HepG2 (cell line): ENCODE data around the gene TJP2.
"Not testable (repeated sequence)": the region's sequence is repeated elsewhere in the genome, so short reads cannot be mapped to it uniquely, and the experiment has no call there.

Experiments
- RBFOX2 ChIP-seq: fragments of 200-400 bp; formaldehyde crosslinking; IDR thresholded peaks from 2 replicates; pipeline ENCODE4 v1.6.1; 2017; ENCODE audit warnings: low read depth, mild to moderate bottlenecking, low read length
- ZFP36L2 ChIP-seq: sonication (generic); formaldehyde crosslinking; IDR thresholded peaks from 2 replicates; pipeline ENCODE4 v1.4.0; 2020; ENCODE audit warnings: missing genetic modification reagents
- ZNF343 ChIP-seq: sonication (generic); formaldehyde crosslinking; IDR thresholded peaks from 2 replicates; pipeline ENCODE4 v1.4.0; 2020; ENCODE audit warnings: mild to moderate bottlenecking, missing genetic modification reagents
- ZNF777 ChIP-seq: sonication (generic); formaldehyde crosslinking; IDR thresholded peaks from 2 replicates; pipeline ENCODE4 v1.4.0; 2020; ENCODE audit warnings: missing genetic modification reagents
- TF ChIP-seq, protein P1 (sequence below): sonication (generic); formaldehyde crosslinking; IDR thresholded peaks from 2 replicates; pipeline ENCODE4 v1.5.0; 2020; ENCODE audit warnings: mild to moderate bottlenecking, missing genetic modification reagents, moderate library complexity

- TF ChIP-seq, protein P1, sequence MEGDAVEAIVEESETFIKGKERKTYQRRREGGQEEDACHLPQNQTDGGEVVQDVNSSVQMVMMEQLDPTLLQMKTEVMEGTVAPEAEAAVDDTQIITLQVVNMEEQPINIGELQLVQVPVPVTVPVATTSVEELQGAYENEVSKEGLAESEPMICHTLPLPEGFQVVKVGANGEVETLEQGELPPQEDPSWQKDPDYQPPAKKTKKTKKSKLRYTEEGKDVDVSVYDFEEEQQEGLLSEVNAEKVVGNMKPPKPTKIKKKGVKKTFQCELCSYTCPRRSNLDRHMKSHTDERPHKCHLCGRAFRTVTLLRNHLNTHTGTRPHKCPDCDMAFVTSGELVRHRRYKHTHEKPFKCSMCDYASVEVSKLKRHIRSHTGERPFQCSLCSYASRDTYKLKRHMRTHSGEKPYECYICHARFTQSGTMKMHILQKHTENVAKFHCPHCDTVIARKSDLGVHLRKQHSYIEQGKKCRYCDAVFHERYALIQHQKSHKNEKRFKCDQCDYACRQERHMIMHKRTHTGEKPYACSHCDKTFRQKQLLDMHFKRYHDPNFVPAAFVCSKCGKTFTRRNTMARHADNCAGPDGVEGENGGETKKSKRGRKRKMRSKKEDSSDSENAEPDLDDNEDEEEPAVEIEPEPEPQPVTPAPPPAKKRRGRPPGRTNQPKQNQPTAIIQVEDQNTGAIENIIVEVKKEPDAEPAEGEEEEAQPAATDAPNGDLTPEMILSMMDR (CRISPR knock-in tag), result not testable (repeated sequence)
- not testable (repeated sequence) for TF ChIP-seq ZFP36L2 (CRISPR knock-in tag); ZNF777 (CRISPR knock-in tag); RBFOX2; ZNF343 (CRISPR knock-in tag)
Measured at GRCh38 chr9:69164573-69164972, 9.5 kb upstream of the TJP2 start.
